HG02973 (cell line): ENCODE measurements around the gene BSDC1.
A peak's percentile ranks its signal among the peaks of the same experiment; 100 is the strongest.

Experiments
- ATAC-seq: cut with Tn5 transposase; IDR thresholded peaks from one replicate; pipeline ENCODE4 v1.9.1; 2021; ENCODE audit warnings: moderate library complexity; ENCODE audit not compliant: unreplicated experiment

The BSDC1 gene

GRCh38 chr1:32394890-32395432, 720 bp upstream of the BSDC1 start:
- no peak for ATAC-seq

DNA sequence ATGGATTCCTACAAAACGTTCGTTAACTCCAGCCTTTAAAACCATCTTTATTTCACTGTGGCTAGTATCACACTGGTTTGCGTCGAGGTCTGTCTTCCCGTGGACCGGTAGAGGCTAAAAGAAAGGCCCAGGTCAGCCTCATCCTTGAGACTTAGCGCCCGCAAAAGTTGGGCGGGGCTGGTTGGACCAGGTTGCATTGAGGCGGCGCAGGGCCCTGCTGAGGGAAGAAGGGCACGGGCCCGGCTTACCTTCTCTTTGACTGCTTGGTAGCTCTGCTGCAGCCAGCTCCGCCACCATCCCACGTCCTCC, 455 bp downstream of the BSDC1 start:
- ATAC-seq: peak; percentile 17

DNA sequence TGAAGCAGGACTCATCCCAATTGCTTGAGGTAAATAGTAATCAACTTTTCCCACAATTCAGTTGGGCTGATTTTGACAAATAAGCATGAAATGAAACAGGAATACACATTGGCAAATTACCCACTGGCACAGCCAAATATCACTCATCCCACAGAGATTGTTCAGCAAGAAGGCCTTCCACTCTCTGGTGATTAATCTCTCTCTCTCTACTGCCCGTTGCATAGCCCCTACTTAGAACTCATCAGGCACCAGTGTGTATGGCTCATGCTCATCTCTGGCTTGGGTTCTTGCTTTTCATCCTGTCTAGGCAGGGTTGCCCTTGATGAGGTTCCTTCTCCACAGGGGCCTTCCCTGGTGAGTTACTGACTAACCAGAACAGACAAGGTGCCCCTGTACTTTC, 1.1 kb downstream of the BSDC1 start:
- no peak for ATAC-seq

- ATAC-seq: no peak
These were observed 1.9 kb downstream of the BSDC1 start for GRCh38 chr1:32392325-32392724.

DNA sequence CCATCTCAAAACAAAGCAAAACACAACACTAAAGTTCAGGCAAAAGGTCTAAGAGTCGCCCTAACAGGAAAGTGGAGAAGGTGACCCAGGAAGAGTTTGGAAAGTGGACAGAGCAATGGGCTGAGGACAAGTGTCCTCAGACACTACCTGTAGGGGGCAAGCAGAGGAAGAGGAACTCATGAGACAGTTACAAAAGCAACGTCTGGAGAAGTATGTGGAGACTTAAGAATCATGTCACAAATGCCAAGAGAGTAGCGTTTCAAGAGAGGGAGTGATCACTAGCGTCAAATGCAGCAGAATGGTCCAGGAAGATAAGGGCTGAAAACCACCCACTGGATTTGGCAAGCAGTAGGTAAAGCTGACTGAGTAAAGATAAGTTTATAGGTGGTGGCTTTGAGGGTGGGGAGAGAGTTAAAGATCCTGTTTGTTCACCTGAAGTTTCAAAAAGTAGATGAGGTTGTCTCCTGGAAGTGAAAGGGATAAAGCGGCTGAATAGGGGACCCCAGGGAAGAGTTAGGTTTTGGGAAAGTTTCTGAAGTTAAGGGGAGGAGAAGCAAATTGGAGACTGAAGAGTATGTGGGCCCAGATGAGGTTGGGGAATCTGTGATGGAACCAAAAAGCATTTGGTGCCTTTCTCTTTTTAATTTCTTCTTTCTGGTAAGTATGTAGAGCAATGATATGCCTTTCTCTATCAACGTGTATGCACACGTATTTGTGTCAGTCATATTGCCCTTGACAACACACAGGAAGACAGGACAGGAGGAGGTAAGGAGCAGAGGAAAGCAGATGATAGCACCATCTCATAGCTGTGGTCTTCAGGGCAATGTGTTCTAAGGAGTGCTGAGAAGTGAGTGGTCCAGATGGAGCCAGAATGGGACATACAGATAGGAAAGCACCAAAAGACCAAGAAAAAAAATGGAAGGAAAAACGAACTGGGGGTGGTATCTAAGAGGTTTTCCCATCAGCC, 3.1 kb downstream of the BSDC1 start:
- no peak for ATAC-seq

DNA sequence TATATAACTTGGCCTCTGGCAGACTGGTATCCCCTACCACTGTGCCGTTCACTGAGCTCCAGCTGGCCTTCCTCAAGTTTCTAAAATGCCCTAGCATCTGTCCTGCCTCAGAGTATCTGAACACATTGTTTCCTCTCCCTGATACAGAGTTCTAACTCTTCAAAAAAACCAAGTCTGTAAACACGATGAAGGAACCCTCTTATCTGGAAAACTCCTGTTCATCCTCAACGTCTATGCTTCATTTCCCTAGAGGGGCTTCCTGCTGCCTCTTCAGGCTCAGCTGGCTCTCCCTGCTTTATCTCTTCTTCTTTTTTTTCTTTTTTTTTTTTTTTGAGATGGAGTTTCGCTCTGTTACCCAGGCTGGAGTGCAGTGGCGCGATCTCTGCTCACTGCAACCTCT, 5.6 kb downstream of the BSDC1 start:
- ATAC-seq: no peak

DNA sequence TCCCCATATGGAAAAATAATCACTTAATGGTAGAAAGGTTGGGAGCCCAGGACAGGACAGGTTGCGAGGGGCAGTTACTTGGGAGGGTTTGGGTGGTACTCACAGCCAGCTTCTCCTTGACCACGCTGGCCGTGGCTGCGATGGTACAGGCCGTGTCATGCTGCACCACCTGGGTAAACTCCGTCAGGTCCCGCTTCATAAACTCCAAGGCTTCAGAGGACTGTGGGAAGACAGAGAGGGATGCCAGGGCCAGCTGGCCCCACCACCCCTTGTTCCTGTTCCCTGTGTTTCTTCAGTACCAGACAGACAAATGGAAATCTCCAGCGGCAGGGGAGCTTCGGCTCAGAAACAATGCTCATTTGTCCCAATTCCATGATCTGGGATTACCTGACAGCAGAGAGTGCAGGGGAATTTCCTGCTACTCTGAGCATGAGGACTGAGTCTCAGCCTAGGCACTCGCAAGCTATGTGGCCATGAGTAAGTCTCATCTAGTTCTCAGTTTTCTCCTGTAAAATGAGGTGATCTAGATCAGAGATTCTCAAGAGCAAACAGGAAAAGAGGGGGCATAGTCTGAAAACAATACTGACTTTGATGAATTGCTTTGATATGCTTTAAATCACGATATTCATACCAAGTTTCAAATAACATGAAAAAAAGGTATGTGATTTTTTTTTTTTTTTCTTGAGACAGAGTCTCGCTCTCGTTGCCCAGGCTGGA, 7.4 kb downstream of the BSDC1 start:
- ATAC-seq: no peak

DNA sequence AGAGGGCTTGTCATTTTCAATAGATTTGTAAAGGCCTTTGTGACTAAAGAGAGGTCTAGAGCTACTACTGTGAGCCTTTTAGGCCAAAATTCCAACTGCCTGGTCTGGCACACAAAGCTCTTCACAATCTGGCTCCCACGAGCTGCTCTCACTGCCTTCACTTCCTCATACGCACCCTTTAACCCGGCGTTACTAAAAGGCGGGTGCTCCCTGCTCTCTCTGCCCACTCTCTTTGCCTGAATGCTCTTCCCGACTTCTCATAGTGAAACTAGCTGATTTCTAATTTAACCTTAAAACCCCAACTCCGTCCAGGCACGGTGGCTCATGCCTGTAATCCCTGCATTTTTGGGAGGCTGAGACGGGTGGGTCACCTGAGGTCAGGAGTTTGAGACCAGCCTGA, 14.2 kb downstream of the BSDC1 start:
- no peak for ATAC-seq

GRCh38 chr1:32377541-32378220, 16.6 kb downstream of the BSDC1 start:
- ATAC-seq: no peak

GRCh38 chr1:32376199-32376598, 18.0 kb downstream of the BSDC1 start:
- ATAC-seq: no peak

DNA sequence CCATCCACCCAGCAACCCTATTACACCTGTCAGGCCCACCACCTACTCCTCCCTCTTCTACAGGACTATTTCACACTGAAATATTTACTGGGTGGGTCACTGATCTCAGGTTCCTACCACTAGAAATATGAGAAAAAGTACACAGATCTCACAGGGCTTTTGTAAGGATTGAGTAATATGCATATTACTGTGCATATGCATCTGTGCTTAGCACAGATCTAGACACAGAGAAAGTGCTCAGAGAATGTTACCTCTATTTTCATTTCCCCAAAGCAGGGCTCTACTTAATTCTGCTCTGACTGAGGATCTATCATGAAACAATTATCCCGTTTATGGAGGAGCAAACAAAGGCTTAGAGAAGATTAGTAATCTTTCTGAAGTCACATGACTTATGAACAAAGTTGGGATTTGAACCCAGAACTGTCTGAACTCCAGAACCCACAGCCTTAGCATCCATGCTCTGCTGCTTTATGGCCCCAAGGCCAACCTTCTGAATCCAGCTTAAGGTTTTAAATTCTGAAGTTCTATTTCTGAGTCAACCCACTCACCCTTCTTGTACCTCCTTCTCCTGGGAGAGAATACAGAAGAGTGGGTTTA, 20.1 kb downstream of the BSDC1 start:
- ATAC-seq: no peak

- no peak for ATAC-seq
These were observed 22.0 kb downstream of the BSDC1 start for GRCh38 chr1:32372149-32372756.

GRCh38 chr1:32367912-32368635, 26.2 kb downstream of the BSDC1 start:
- ATAC-seq: no peak

- no peak for ATAC-seq
These were observed 28.8 kb downstream of the BSDC1 start for GRCh38 chr1:32365445-32365844.

DNA sequence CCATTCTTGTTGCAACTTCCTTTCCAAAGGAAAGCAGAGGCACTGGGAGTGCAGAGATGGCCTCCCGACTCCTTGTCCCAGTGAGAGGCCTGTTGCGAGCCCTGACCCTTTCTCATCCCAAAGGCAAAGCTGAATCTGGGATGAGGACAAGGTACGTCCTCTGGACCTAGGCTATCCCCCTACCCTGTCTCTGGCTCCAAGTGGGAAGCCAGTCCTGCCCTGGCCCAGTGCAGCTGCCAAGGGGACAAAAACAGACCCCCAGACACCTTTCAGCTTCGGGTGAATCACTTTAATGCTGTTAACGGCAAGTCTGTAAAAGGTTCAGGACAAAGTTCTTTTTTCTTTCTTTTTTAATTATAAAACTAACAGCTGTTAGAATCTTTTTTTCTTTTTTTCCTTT, 29.4 kb downstream of the BSDC1 start:
- ATAC-seq: no peak

DNA sequence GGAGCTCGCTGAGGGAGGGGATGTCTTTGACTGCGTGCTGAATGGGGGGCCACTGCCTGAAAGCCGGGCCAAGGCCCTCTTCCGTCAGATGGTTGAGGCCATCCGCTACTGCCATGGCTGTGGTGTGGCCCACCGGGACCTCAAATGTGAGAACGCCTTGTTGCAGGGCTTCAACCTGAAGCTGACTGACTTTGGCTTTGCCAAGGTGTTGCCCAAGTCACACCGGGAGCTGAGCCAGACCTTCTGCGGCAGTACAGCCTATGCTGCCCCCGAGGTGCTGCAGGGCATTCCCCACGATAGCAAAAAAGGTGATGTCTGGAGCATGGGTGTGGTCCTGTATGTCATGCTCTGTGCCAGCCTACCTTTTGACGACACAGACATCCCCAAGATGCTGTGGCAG, 30.5 kb downstream of the BSDC1 start:
- ATAC-seq: no peak

GRCh38 chr1:32362474-32363313, 31.5 kb downstream of the BSDC1 start, which contains the start of the genes FAM229A and TSSK3:
FAM229A (minus strand) TSS chr1:32362485; CDS start chr1:32362091, 394 bp downstream.
TSSK3 (plus strand) TSS chr1:32362539; CDS start chr1:32362702, 163 bp downstream.
- no peak for ATAC-seq

DNA sequence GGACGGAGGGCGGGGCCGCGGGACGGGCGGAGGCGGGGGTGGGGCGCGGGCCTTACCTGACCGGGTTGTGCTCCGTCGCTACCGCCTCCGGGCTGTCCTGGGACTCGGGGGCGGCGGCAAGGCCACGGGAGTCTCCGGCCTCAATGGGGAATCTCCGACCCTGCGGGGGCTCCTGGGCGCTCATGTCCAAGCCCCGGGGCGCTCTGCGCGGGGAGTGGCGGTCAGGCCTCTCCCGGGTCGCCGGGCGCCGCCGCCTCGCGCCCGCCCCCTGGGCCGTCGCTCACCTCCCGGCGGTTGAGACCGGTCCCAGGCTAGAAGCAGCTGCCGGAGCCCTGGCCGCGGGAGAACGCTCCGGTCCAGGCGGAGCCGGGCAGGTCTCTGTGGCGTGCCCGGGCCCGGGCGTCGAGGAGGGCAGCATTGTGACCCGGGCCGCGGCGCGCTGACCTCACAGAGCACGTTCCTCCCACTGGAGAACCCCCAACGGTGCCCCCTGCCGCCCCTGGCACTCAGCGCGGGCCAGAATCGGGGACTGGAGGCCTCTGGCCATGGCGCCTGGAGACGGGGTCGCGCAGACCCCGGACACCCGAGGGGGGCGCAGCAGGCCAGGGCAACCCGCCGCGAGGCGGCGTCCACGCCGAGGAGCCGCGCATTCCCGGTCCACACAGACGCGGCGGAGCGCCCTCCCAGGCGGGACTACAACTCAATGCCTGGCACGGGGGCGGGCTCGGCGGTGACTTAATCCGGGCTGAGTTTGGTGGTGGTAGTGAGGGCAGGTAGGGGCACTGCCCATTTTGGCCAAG, 32.4 kb downstream of the BSDC1 start:
- ATAC-seq: no peak
